NB4 (cell line): ENCODE results near the gene MYOC.

ENCODE experiments used
- CTCF ChIP-seq: IDR thresholded peaks from one replicate; pipeline ENCODE4 v1.5.1; 2012; ENCODE audit warnings: low read depth, low read length
- MYC ChIP-seq: IDR thresholded peaks from 2 replicates; pipeline ENCODE4 v1.6.1; 2011; ENCODE audit warnings: low read depth, low read length
- POLR2A ChIP-seq: IDR thresholded peaks from 2 replicates; pipeline ENCODE4 v1.6.1; 2011; ENCODE audit warnings: mild to moderate bottlenecking; ENCODE audit not compliant: insufficient read length; ENCODE audit errors: extremely low read depth

- TF ChIP-seq CTCF (no peak), POLR2A (no peak), MYC (no peak)
These were observed 66.8 kb downstream of the MYOC start for GRCh38 chr1:171585715-171586114.
